Gastrocnemius medialis (tissue), 4 donors: Measurements from ENCODE around the gene EPX.

Experiments
- POLR2A ChIP-seq, 2 donors: fragments of 450-650 bp; IDR thresholded peaks; one replicate each; pipeline ENCODE4 v1.6.1; 2017; ENCODE audit warnings: antibody characterized with exemption in 2 of 2, mild to moderate bottlenecking in 2 of 2, moderate library complexity in 2 of 2
- TF ChIP-seq, protein P1 (sequence below), 5 experiments: fragments of 450-650 bp in 3 of 5; fragments of 200-600 bp in 2 of 5; sonication (generic) in 2 of 5; IDR thresholded peaks in 4 of 5; conservative IDR thresholded peaks in 1 of 5; 1 replicate in 4 of 5; 2 replicates in 1 of 5; pipeline ENCODE4 v1.5.1; 2016 to 2019; ENCODE audit warnings: antibody characterized with exemption in 5 of 5, mild to moderate bottlenecking in 3 of 5, moderate library complexity in 3 of 5

DNA sequence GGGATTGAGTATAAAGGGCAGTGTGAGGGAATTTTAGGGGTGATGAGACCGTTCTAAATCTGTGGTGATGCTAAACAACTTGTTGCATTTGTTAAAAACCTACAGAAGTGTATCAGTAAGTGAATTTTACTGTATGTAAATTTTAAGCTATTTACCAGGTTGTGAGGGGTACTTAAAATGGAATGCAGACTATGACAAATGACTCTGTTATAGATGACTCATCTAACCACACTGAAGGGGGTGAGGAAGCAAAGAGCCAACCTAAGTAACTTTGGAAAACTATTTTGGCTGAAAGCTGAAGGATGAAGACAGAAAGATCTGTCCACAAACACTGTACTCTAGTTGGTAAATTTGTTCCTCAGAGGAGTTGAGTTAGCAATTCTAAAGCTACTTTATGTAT lies 31.8 kb downstream of the EPX start:
- TF ChIP-seq, protein P1, sequence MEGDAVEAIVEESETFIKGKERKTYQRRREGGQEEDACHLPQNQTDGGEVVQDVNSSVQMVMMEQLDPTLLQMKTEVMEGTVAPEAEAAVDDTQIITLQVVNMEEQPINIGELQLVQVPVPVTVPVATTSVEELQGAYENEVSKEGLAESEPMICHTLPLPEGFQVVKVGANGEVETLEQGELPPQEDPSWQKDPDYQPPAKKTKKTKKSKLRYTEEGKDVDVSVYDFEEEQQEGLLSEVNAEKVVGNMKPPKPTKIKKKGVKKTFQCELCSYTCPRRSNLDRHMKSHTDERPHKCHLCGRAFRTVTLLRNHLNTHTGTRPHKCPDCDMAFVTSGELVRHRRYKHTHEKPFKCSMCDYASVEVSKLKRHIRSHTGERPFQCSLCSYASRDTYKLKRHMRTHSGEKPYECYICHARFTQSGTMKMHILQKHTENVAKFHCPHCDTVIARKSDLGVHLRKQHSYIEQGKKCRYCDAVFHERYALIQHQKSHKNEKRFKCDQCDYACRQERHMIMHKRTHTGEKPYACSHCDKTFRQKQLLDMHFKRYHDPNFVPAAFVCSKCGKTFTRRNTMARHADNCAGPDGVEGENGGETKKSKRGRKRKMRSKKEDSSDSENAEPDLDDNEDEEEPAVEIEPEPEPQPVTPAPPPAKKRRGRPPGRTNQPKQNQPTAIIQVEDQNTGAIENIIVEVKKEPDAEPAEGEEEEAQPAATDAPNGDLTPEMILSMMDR (IDR thresholded peaks at IDR 0.05 in 4 of 5, conservative IDR thresholded peaks at IDR 0.05 in 1 of 5), result no peak
- TF ChIP-seq POLR2A (IDR thresholded peaks at IDR 0.05), result no peak
